Ectodermal cell (in vitro differentiated cells): ENCODE results near the gene ERCC2. TPM values are rescaled to one million over a fixed set of nuclear protein-coding genes. Genes with fewer than 3 reads are reported as not detected.
"Not testable (repeated sequence)": the region's sequence is repeated elsewhere in the genome, so short reads cannot be mapped to it uniquely, and the experiment has no call there.

Experiments
- H3K27ac ChIP-seq: 2 replicates; pipeline ENCODE4 v1.7.0; 2013; ENCODE audit warnings: mild to moderate bottlenecking, low read depth, low read length; ENCODE audit not compliant: insufficient read depth, poor library complexity, severe bottlenecking
- H3K27me3 ChIP-seq: 2 replicates; pipeline ENCODE4 v1.7.0; 2013; ENCODE audit warnings: mild to moderate bottlenecking, low read length; ENCODE audit not compliant: insufficient read depth, control insufficient read depth, poor library complexity, severe bottlenecking
- H3K36me3 ChIP-seq: one replicate; pipeline ENCODE4 v1.7.0; 2013; ENCODE audit warnings: low read length; ENCODE audit not compliant: control insufficient read depth, insufficient read depth
- H3K4me1 ChIP-seq: one replicate; pipeline ENCODE4 v1.7.0; 2013; ENCODE audit warnings: low read length; ENCODE audit not compliant: control insufficient read depth, insufficient read depth
- H3K4me3 ChIP-seq: 2 replicates; pipeline ENCODE4 v1.7.0; 2013; ENCODE audit warnings: low read depth, low read length, control low read depth; ENCODE audit not compliant: insufficient read depth
- H3K9me3 ChIP-seq: 2 replicates; pipeline ENCODE4 v1.7.0; 2013; ENCODE audit warnings: mild to moderate bottlenecking, low read length, moderate library complexity; ENCODE audit not compliant: control insufficient read depth
- WGBS, 2 experiments: methylation state at CpG; one replicate each; pipeline ENCODE4 v1.1.7; 2013; ENCODE audit warnings: missing lambda C conversion rate in 2 of 2; 5-methylcytosine and 5-hydroxymethylcytosine counted together
- polyA plus RNA-seq, 4 experiments: library from polyadenylated mRNA; stranded (reverse); fragments of 50-300 nt; gene quantifications; one replicate each; pipeline ENCODE4 v1.2.3, GENCODE V29; 2013

The ERCC2 gene
- 96.4 TPM for polyA plus RNA-seq (2013, experiment 1 of 4)
- polyA plus RNA-seq (2013, experiment 2 of 4): 97.9 TPM
- polyA plus RNA-seq (2013, experiment 3 of 4): 63.9 TPM
- 71.3 TPM for polyA plus RNA-seq (2013, experiment 4 of 4)

DNA sequence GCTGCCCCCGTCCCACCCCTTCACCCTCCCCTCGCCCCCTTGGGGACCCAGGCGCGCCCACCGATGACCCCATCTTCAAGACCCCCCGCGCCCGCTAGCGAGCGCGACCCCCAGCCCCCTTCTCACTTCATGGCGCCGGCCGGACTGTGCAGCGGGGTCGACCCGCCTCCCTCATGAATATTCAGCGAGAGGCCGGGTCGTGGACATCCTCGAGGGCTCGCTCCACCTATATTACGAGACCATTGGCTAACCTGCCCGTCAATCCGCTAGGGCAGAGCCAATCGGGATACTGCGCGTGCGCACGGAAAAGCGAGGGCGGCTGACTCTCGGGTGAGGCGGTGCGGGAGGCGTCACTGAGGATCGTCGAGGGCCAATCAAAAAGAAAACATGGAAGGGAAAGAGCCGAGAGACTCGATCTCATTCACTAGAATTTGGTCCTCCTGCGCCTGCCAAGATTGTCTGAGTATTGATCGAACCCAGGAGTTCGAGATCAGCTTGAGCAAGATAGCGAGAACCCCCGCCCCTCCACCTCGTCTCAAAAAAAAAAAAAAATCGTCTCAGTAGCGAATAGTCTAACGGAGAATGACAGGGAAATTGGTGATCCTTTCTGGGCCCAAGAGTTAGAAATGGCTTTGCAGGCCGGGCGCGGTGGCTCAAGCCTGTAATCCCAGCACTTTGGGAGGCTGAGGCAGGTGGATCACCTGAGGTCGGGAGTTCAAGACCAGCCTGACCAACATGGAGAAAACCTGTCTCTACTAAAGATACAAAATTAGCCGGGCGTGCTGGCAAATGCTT is at the start of gene ERCC2:
ERCC2 (minus strand) TSS at position 164 of the 795 bp plus-strand sequence; CDS start at position 131, 33 bp downstream.
- Histone ChIP-seq H3K27ac (peak within 1 kb of the TSS; percentile 90), H3K27me3 (no peaks in the 10 kb centered on the region)
- WGBS, 2 experiments: 6 to 7% methylated on average over 54 to 55 of the region's 55 CpGs

DNA sequence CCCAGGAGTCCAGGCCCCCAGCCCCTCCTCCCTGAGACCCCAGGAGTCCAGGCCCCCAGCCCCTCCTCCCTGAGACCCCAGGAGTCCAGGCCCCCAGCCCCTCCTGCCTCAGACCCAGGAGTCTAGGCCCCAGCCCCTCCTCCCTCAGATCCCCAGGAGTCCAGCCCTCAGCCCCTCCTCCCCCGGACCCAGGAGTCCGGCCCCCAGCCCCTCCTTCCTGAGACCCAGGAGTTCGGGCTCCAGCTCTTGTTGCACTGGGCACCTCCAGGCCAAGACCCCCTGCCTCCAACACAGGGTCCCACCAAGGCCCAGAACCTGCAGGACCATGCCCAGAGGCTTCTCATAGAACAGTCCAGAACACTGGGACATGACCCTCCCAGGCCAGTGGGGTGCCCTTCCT is 49.5 kb upstream of the ERCC2 start:
- Histone ChIP-seq H3K9me3 (no peaks in the 10 kb centered on the region), H3K36me3 (peaks cover 9% of the 10 kb centered on the region), H3K4me3 (no peak overlapping the region), H3K27ac (no peak overlapping the region), H3K4me1 (peaks cover 13% of the 10 kb centered on the region), H3K27me3 (no peaks in the 10 kb centered on the region)
- 75 to 81% methylated on average over 3 of the region's 3 CpGs for WGBS, 2 experiments

More for the DNA sequence above, at the start of gene ERCC2:
- peak within 1 kb of the TSS; percentile 87 for H3K4me3 ChIP-seq
- peaks cover 4% of the 10 kb centered on the region for H3K36me3 ChIP-seq
- H3K4me1 ChIP-seq: peaks cover 7% of the 10 kb centered on the region
- H3K9me3 ChIP-seq: no peaks in the 10 kb centered on the region

DNA sequence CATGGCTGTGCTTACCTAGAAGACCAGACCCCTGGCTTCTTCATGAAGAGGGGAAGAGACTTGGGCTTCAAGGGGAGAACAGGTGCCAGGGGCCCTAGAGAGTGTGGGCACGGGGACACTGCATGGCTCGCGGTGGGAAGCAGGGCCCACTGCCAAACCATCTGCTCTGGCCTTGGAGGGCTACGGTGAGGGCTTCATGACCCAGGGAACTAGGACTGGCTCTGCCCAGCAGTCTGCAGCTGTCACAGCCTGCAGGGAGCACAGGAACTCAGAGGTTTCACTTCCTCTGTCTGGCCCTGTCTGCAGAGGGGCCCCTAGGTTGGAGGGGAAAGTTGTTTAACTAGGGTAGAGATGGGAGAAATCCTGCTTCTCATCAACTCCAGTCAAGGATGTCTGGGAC is 49.0 kb upstream of the ERCC2 start:
- H3K27ac ChIP-seq: no peak overlapping the region
- H3K36me3 ChIP-seq: peaks cover 11% of the 10 kb centered on the region
- H3K4me3 ChIP-seq: no peak overlapping the region
- H3K9me3 ChIP-seq: no peaks in the 10 kb centered on the region
- WGBS, 2 experiments: 92 to 95% methylated on average over 4 of the region's 4 CpGs
- peaks cover 9% of the 10 kb centered on the region for H3K4me1 ChIP-seq
- H3K27me3 ChIP-seq: no peaks in the 10 kb centered on the region

DNA sequence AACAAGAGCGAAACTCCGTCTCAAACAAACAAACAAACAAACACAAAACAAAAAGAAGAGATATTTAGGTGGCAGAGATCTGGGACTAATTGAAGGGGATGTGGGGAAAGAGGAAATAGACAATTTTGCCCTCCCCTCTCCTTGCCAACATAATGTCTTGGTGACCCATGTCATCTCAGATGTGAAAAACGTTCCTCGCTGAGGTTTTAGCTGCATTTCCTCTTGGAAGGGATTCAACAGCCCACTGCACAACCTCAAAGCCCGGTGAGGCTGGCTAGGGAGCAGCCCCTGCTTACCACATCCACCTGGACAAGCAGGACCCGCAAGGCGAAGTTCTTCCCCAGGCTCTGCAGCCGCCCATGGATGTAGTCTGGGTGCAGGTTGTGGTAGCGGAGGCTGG is 48.4 kb upstream of the ERCC2 start:
- Histone ChIP-seq H3K27me3 (no peaks in the 10 kb centered on the region), H3K9me3 (no peaks in the 10 kb centered on the region), H3K27ac (no peak overlapping the region), H3K36me3 (peaks cover 15% of the 10 kb centered on the region), H3K4me1 (peaks cover 6% of the 10 kb centered on the region), H3K4me3 (no peak overlapping the region)
- WGBS, 2 experiments: 95 to 96% methylated on average over 7 of the region's 9 CpGs

DNA sequence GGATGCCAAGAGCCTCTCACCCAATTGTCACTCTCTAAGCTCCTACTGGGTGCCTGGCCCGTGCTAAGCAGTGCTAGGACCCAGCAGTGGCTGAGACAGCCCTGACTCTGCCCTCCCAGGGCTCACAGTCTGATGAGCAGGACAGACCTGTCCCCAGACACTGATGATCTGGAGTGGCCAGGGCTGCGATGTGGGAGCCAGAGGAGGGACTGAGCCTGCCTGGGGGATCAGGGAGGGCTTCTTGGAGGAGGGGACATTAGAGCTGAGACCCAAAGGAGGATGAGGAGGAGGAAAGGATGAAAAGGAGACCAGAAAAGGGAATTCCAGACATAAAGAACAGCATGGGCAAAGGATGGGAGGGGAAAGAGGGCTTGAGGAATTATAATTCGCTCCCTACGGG is 46.8 kb upstream of the ERCC2 start:
- Histone ChIP-seq H3K9me3 (no peaks in the 10 kb centered on the region), H3K36me3 (peaks cover 27% of the 10 kb centered on the region), H3K4me1 (peaks cover 6% of the 10 kb centered on the region), H3K27ac (no peak overlapping the region), H3K27me3 (no peaks in the 10 kb centered on the region), H3K4me3 (no peak overlapping the region)
- 92 to 95% methylated on average over 4 of the region's 4 CpGs for WGBS, 2 experiments

DNA sequence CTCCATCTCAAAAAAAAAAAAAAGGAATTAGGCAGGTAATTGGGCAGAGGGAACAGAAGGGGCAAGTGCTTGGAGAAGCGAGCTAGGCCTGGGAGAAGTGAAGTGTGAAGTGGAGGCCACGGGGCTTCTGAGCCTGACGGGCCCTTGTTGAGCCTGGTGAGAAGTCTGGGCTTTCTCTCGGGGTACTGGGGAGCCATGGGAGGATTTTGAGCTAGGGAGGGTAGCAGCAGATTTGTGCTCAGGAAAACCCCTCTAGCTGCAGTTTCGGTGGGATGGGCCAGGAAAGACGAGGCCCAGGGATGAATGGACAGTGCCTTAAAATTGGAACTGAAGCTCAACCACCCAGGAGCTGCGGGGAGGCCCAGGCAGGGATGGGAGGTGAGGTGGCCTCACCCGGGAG is 44.1 kb upstream of the ERCC2 start:
- no peak overlapping the region for H3K4me3 ChIP-seq
- H3K27ac ChIP-seq: no peak overlapping the region
- H3K9me3 ChIP-seq: no peaks in the 10 kb centered on the region
- H3K4me1 ChIP-seq: no peaks in the 10 kb centered on the region
- H3K36me3 ChIP-seq: peaks cover 25% of the 10 kb centered on the region
- H3K27me3 ChIP-seq: no peaks in the 10 kb centered on the region
- 96% methylated on average over 8 of the region's 8 CpGs for WGBS, 2 experiments

DNA sequence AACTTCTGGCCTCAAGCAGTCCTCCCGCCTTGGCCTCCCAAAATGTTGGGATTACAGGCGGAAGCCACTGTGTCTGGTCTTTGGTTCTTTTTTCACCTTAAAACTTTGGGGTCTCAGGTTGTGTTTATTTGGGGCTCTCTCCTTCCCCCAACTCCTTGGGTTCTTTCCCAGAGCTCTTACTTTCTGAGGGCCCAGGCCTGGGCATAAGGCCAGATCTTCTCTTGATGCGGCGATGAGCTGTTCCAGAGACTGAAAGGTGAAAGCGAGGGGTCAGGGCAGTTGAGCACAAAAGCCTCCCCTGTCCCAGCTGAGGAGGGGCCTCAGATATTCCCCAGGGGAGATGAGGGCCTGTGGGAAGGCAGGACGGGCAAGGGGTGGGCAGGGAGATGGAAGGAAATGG is 43.1 kb upstream of the ERCC2 start:
- Histone ChIP-seq H3K27ac (no peak overlapping the region), H3K36me3 (peaks cover 25% of the 10 kb centered on the region), H3K27me3 (no peaks in the 10 kb centered on the region), H3K4me1 (no peaks in the 10 kb centered on the region), H3K4me3 (no peak overlapping the region), H3K9me3 (no peaks in the 10 kb centered on the region)
- 93 to 94% methylated on average over 6 of the region's 6 CpGs for WGBS, 2 experiments

DNA sequence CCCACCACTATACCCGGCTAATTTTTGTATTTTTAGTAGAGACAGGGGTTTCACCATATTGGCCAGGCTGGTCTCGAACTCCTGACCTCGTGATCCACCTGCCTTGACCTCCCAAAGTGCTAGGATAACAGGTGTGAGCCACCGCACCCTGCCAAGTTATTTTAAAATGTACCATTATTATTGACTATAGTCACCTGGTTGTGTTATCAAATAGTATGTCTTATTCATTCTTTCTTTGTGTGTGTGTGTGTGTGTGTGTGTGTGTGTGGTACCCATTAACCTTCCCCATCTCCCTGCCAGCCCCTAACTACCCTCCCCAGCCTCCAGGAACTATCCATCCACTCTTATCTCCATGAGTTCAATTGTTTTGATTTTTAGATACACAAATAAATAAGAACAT is 40.0 kb upstream of the ERCC2 start:
- not testable (repeated sequence) for H3K27me3 ChIP-seq, H3K9me3 ChIP-seq, H3K4me3 ChIP-seq, H3K4me1 ChIP-seq, H3K27ac ChIP-seq
- 88 to 96% methylated on average over 3 to 4 of the region's 4 CpGs for WGBS, 2 experiments
- peaks cover 25% of the 10 kb centered on the region for H3K36me3 ChIP-seq

DNA sequence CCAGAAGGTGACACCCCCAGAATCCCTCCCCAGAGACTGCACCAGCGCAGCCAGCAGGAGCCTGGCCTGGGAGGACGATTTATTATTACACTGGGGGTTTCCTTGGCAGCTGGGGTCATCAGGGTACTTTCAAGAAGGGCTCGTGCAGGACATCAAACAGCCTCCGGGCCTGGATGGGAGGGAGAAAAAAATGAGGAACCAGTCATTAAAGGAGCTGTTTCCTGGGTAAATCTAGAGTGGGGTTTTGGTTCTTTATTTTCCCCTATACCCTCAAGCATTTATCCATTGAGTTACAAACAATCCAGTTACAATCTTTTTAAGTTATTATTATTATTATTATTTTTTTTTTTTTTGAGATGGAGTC is 39.2 kb upstream of the ERCC2 start:
- Histone ChIP-seq H3K4me1 (no peaks in the 10 kb centered on the region), H3K9me3 (no peaks in the 10 kb centered on the region), H3K27ac (no peak overlapping the region), H3K4me3 (no peak overlapping the region), H3K36me3 (peaks cover 22% of the 10 kb centered on the region), H3K27me3 (peaks cover 9% of the 10 kb centered on the region)
- 86 to 89% methylated on average over 4 of the region's 4 CpGs for WGBS, 2 experiments

DNA sequence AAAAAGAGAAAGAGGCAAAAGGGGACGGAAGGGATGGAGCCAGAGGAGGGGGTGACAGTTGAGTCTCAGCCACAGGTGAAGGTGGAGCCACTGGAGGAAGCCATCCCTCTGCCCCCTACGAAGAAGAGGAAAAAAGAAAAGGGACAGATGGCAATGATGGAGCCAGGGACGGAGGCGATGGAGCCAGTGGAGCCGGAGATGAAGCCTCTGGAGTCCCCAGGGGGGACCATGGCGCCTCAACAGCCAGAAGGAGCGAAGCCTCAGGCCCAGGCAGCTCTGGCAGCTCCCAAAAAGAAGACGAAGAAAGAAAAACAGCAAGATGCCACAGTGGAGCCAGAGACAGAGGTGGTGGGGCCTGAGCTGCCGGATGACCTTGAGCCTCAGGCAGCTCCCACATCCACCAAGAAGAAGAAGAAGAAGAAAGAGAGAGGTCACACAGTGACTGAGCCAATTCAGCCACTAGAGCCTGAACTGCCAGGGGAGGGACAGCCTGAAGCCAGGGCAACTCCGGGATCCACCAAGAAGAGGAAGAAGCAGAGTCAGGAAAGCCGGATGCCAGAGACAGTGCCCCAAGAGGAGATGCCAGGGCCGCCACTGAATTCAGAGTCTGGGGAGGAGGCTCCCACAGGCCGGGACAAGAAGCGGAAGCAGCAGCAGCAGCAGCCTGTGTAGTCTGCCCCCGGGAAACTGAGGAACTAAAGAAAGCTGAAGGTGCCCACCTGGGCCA is 38.6 kb upstream of the ERCC2 start:
- H3K36me3 ChIP-seq: peaks cover 20% of the 10 kb centered on the region
- H3K9me3 ChIP-seq: no peaks in the 10 kb centered on the region
- no peak overlapping the region for H3K4me3 ChIP-seq
- H3K27ac ChIP-seq: no peak overlapping the region
- WGBS, 2 experiments: 91 to 92% methylated on average over 15 of the region's 15 CpGs
- peaks cover 5% of the 10 kb centered on the region for H3K4me1 ChIP-seq
- H3K27me3 ChIP-seq: peaks cover 15% of the 10 kb centered on the region
